Measurements from ENCODE around the gene COL5A1.

Gene COL5A1

DNA sequence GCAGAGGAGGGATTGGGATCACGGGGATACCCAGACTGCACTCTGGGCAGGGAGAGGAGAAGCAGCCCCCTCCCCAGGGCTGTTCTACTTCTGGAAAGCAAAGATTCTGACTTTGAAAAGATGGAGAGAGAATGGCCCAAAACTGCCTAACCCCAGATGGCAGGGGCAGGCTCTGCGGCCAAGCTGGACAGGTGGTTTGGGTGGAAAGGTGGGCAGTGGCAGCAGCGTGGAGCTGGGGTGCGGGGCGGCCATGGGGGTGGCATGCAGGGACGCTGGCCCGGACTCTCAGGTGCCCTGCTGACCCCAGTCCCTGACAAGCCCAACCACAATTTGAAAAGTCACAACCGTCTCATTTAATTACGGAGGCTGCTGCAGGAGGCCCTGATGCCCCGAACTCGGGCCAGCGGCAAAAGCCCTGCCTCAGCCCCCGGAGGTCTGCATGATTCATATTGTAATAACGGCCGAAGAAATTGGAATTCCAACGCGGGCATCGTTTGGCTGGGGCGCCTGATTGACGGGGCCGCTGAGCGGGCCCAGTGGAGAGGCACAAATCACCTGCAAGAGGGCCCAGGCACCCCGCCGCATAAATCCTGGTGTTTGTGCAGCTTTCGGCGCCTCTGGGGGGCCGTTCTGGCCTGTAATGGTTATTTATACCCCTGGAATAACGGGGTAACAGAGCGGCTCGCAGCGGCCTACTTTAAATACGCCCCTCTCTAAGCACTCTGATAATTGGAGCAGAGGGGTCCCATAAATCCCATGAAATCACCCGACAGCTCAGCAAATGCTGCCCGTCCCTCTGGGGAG, 197.2 kb downstream of the COL5A1 start:
- no peak overlapping the region for H3K4me3 ChIP-seq (ENCODE audit: low read depth, low read length, poor library complexity, severe bottlenecking)
- H4K20me1 ChIP-seq (ENCODE audit: insufficient read depth, low read length) = no peaks in the 10 kb centered on the region
- H3K27ac ChIP-seq (ENCODE audit: low read depth, low read length, poor library complexity, severe bottlenecking) = no peak overlapping the region
- H3K9ac ChIP-seq (ENCODE audit: low read length) = no peak overlapping the region
- H3K9me3 ChIP-seq (ENCODE audit: low read length) = no peaks in the 10 kb centered on the region
- H3K4me2 ChIP-seq (ENCODE audit: low read length) = no peak overlapping the region
- no peaks in the 10 kb centered on the region for H3K9me2 ChIP-seq (ENCODE audit: low read depth, low read length)
- TF ChIP-seq, protein P1, sequence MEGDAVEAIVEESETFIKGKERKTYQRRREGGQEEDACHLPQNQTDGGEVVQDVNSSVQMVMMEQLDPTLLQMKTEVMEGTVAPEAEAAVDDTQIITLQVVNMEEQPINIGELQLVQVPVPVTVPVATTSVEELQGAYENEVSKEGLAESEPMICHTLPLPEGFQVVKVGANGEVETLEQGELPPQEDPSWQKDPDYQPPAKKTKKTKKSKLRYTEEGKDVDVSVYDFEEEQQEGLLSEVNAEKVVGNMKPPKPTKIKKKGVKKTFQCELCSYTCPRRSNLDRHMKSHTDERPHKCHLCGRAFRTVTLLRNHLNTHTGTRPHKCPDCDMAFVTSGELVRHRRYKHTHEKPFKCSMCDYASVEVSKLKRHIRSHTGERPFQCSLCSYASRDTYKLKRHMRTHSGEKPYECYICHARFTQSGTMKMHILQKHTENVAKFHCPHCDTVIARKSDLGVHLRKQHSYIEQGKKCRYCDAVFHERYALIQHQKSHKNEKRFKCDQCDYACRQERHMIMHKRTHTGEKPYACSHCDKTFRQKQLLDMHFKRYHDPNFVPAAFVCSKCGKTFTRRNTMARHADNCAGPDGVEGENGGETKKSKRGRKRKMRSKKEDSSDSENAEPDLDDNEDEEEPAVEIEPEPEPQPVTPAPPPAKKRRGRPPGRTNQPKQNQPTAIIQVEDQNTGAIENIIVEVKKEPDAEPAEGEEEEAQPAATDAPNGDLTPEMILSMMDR (IDR thresholded peaks at IDR 0.05; ENCODE audit: low read length) = no peak
- TF ChIP-seq EZH2 (IDR thresholded peaks at IDR 0.05; ENCODE audit: borderline replicate concordance, low read length) = no peak
- no peaks in the 10 kb centered on the region for H3K27me3 ChIP-seq (ENCODE audit: insufficient read depth, low read length)
- H3K36me3 ChIP-seq (ENCODE audit: insufficient read depth, low read length) = peaks cover 100% of the 10 kb centered on the region
- no peaks in the 10 kb centered on the region for H3F3A ChIP-seq (ENCODE audit: insufficient read depth, low read length)
- no peak overlapping the region for H2AFZ ChIP-seq (ENCODE audit: low read length)
- H3K79me2 ChIP-seq (ENCODE audit: insufficient read depth, low read length) = peaks cover 12% of the 10 kb centered on the region
- no peaks in the 10 kb centered on the region for H3K4me1 ChIP-seq (ENCODE audit: insufficient read depth, low read length, severe bottlenecking)

DNA sequence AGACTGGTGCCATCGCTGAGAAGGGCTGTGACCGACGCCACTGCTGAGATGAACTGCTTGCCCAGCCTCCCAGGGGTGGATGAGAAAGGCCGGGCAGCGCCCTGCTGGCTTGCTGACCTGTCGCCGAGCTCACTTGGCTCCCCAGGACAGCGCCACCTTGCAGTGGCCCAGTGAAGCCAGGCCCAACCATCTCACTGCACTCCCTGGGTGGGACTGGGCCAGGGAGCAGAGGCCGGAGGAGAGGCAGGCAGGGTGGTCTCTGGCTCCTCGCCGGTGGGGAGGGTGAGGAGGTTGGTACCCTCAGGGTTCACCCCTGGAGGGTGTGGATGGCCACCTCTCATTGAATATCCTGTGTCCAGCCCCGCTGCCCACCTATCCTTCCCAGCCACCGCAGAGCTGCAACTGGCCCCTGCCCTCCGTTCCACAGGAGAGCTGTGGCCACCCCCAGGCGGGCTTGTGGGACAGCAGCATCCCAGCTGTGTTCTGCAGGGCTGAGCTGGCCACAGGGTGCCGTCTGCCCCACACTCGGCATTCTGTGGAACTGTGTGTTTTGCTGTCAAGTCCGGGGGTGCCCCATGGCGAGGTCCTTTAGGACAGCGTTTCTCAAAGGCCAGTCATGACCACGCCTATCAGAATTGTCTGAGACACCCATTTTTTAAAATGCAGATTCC, 198.0 kb downstream of the COL5A1 start:
- Histone ChIP-seq H3K79me2 (ENCODE audit: insufficient read depth, low read length) (peaks cover 19% of the 10 kb centered on the region), H2AFZ (ENCODE audit: low read length) (no peak overlapping the region), H3K4me1 (ENCODE audit: insufficient read depth, low read length, severe bottlenecking) (no peaks in the 10 kb centered on the region), H3K9ac (ENCODE audit: low read length) (no peak overlapping the region), H3K36me3 (ENCODE audit: insufficient read depth, low read length) (peaks cover 100% of the 10 kb centered on the region), H3K27ac (ENCODE audit: low read depth, low read length, poor library complexity, severe bottlenecking) (no peak overlapping the region), H3K27me3 (ENCODE audit: insufficient read depth, low read length) (no peaks in the 10 kb centered on the region), H3K9me2 (ENCODE audit: low read depth, low read length) (no peaks in the 10 kb centered on the region), H3K4me2 (ENCODE audit: low read length) (no peak overlapping the region), H3F3A (ENCODE audit: insufficient read depth, low read length) (no peaks in the 10 kb centered on the region), H3K9me3 (ENCODE audit: low read length) (no peaks in the 10 kb centered on the region), H4K20me1 (ENCODE audit: insufficient read depth, low read length) (no peaks in the 10 kb centered on the region), H3K4me3 (ENCODE audit: low read depth, low read length, poor library complexity, severe bottlenecking) (no peak overlapping the region)
- TF ChIP-seq EZH2 (IDR thresholded peaks at IDR 0.05; ENCODE audit: borderline replicate concordance, low read length) = no peak
- TF ChIP-seq, protein P1 (IDR thresholded peaks at IDR 0.05; ENCODE audit: low read length) = peak; percentile 10; the same call in 1 of the 2 replicates

DNA sequence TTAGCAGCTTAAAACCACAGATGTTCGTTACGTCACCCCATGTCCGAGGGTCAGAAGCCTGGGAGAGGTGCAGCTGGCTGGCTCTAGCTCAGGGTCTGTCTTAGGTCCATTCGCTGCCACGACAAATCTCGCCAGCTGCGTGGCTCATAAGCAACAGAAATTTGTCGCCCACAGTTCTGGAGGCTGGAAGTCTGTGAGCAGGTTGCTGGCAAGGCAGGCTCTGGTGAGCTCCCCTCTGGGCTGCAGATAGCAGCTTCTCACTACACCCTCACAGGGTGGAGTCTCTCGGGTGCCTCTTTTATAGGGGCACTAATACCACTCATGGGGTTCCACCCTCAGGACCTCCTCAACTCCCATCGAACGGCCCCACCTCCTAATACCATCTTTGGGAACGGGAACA, 198.9 kb downstream of the COL5A1 start:
- Histone ChIP-seq H3K4me3 (ENCODE audit: low read depth, low read length, poor library complexity, severe bottlenecking) (no peak overlapping the region), H3K9ac (ENCODE audit: low read length) (no peak overlapping the region), H3F3A (ENCODE audit: insufficient read depth, low read length) (no peaks in the 10 kb centered on the region), H3K27ac (ENCODE audit: low read depth, low read length, poor library complexity, severe bottlenecking) (no peak overlapping the region), H3K9me2 (ENCODE audit: low read depth, low read length) (no peaks in the 10 kb centered on the region), H3K9me3 (ENCODE audit: low read length) (no peaks in the 10 kb centered on the region), H3K79me2 (ENCODE audit: insufficient read depth, low read length) (peaks cover 27% of the 10 kb centered on the region), H2AFZ (ENCODE audit: low read length) (no peak overlapping the region), H3K27me3 (ENCODE audit: insufficient read depth, low read length) (no peaks in the 10 kb centered on the region), H3K4me2 (ENCODE audit: low read length) (no peak overlapping the region), H4K20me1 (ENCODE audit: insufficient read depth, low read length) (no peaks in the 10 kb centered on the region), H3K4me1 (ENCODE audit: insufficient read depth, low read length, severe bottlenecking) (no peaks in the 10 kb centered on the region), H3K36me3 (ENCODE audit: insufficient read depth, low read length) (peaks cover 100% of the 10 kb centered on the region)
- TF ChIP-seq EZH2 (IDR thresholded peaks at IDR 0.05; ENCODE audit: borderline replicate concordance, low read length) = no peak

Measured in OCI-LY1 (cell line).